ENCODE results near the gene RERE. TPM values are rescaled to one million over a fixed set of nuclear protein-coding genes. Genes with fewer than 3 reads are reported as not detected.

Gene RERE
- total RNA-seq, 1 experiment from 2014 or later = 40.6 TPM

DNA sequence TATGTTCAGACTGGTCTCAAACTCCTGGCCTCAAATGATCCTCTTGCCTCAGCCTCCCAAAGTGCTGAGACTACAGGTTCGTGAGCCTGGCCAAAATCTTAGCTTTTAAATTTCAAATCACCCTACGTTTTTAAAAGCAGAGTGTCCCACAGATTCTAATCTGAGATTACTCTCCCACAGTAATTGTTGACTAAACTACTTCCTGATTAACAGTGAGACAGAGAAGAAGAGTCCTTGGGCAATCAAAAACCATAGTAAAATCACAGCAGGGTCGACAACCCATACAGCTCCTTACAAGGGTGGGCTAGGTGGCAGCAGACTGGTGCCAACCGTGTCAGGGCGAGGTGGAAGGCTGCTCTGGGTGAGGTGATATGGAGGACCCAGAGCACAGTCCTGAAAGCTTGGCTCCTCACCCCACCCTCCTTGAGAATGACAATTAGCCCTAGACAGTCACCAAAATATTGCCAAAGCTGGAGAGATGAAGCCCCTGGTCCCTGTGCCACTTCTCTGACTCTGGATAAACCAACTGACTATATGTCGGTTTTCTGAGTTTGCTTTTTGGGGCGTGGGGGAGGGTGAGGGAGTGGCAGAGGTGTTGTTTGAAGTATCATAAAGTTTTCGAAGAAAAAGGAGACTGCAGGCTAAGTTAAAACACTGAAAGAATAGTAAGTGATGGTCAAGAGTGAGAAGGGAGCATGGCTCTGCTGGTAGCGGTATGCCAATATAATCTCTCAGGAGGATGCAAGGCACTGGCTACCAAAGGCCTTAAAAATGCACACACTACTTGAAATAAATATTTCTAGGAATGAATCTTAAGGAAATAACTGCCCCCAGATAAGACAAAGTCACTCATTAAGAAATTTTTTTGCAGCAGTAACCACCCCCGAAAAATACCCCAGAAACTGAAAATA lies 412.7 kb downstream of the RERE start (continued):
- no peak for TF ChIP-seq RAD21 (IDR thresholded peaks at IDR 0.05; ENCODE audit: low read depth)
- no peak for TF ChIP-seq EZH2phosphoT487 (IDR thresholded peaks at IDR 0.05; ENCODE audit: borderline replicate concordance)
- TF ChIP-seq, protein P1, sequence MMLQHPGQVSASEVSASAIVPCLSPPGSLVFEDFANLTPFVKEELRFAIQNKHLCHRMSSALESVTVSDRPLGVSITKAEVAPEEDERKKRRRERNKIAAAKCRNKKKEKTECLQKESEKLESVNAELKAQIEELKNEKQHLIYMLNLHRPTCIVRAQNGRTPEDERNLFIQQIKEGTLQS (IDR thresholded peaks at IDR 0.05) = no peak
- TF ChIP-seq SIN3A (IDR thresholded peaks at IDR 0.05; ENCODE audit: low read depth) = no peak
- TF ChIP-seq EZH2 (IDR thresholded peaks at IDR 0.05) = no peak
- no peak for TF ChIP-seq SRF (IDR thresholded peaks at IDR 0.05; ENCODE audit: low read depth)

GRCh38 chr1:8402109-8402710 lies 415.2 kb downstream of the RERE start:
- no peaks in the 10 kb centered on the region for H4K20me1 ChIP-seq (ENCODE audit: insufficient read depth)
- H3K36me3 ChIP-seq (ENCODE audit: control insufficient read depth in 1 of 2, insufficient read depth in 2 of 2, low read length in 2 of 2) = no peaks in the 10 kb centered on the region
- ChIA-PET POLR2A (no interaction called here), CTCF (no interaction called here), RAD21 (ENCODE audit: low non-redundant PET in 1 of 2, low total read pairs in 2 of 2, uncharacterized antibody in 2 of 2, unreplicated experiment in 2 of 2) (no interaction called here)
- H3K9me3 ChIP-seq (ENCODE audit: control insufficient read depth in 1 of 2, insufficient read depth in 1 of 2, low read depth in 1 of 2, low read length in 2 of 2) = no peaks in the 10 kb centered on the region
- peaks cover 0 to 5% of the 10 kb centered on the region in 2 experiments; a peak in 1 of 4 replicates for H3K4me1 ChIP-seq (ENCODE audit: control insufficient read depth in 1 of 2, insufficient read depth in 2 of 2, low read length in 2 of 2)
- no peak for TF ChIP-seq SP1 (IDR thresholded peaks at IDR 0.05; ENCODE audit: low read depth)
- no peak for TF ChIP-seq ZFX (IDR thresholded peaks at IDR 0.05)
- TF ChIP-seq EZH2phosphoT487 (IDR thresholded peaks at IDR 0.05; ENCODE audit: borderline replicate concordance) = no peak
- H3K9ac ChIP-seq (ENCODE audit: low read length) = no peak overlapping the region
- BruUV-seq (replicated peaks) = no TSS peak
- peaks cover 4% of the 10 kb centered on the region; the same call in 1 of the 2 replicates for H3K79me2 ChIP-seq (ENCODE audit: insufficient read depth, low read length)
- H3K4me2 ChIP-seq (ENCODE audit: low read length) = no peak overlapping the region
- DNase-seq (ENCODE audit: low read depth, low spot score) = no peak
- ATAC-seq = no peak
- intact Hi-C loops (cut with micrococcal nuclease) = loop anchor here (10.0 kb wide), 1 partner anchor 143 kb away; no protein-coding TSS in a partner anchor
- H3K4me3 ChIP-seq (replicated peaks in 1 of 2; ENCODE audit: low read depth in 1 of 2, low read length in 2 of 2) = no peak overlapping the region
- H3K27me3 ChIP-seq (ENCODE audit: insufficient read depth, low read length) = no peaks in the 10 kb centered on the region
- no peak overlapping the region for H3K27ac ChIP-seq (ENCODE audit: low read depth, low read length)
- no peak overlapping the region for H2AFZ ChIP-seq (ENCODE audit: low read depth, low read length, poor library complexity, severe bottlenecking)
- no peaks in the 10 kb centered on the region for H3K9me2 ChIP-seq (ENCODE audit: insufficient read depth)
